HG02610 (cell line): Measurements from ENCODE around the gene ANG.

ENCODE experiments used
- ATAC-seq: cut with Tn5 transposase; IDR thresholded peaks from one replicate; pipeline ENCODE4 v1.9.1; 2021; ENCODE audit warnings: mild to moderate bottlenecking, moderate library complexity; ENCODE audit not compliant: unreplicated experiment

Gene ANG

DNA sequence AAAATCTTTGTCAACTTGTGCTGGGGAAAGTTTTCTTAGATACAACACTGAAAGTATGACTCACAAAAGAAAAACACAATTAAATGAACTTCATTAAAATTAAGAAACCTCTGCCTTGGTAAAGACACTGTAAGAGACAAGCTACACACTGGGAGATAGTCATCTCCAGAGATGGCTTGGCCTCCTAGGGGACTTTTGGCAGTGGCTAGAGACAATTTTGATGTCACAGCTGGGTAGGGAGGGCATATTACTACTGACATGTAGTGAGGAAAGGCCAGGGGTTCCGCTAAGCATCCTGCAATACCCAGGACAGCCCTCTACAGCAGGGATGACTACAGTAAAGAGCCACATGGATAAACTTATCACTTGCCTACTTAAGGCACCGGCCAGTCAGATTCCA, 12.9 kb upstream of the ANG start:
- ATAC-seq, result peak; percentile 76

DNA sequence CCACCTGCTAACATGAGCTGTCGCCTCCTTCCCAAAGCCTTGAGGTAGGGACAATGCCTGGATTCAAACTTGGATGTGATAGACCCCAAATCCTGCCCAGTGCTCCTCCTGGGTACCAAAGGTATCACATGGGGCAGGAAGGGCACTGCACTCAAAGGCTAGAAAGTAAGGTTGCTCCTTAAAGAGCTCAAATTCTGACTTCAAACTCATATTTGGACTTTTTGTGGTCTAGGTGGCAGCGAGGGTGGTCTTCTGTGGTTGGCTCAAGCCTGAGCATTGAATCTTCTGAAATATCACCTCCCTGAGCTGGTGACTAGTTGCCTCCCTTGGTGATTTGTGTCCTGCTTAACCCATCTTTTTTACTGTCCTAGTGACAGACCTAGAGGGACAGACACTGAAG, 12.5 kb upstream of the ANG start:
- ATAC-seq, result peak; percentile 3

DNA sequence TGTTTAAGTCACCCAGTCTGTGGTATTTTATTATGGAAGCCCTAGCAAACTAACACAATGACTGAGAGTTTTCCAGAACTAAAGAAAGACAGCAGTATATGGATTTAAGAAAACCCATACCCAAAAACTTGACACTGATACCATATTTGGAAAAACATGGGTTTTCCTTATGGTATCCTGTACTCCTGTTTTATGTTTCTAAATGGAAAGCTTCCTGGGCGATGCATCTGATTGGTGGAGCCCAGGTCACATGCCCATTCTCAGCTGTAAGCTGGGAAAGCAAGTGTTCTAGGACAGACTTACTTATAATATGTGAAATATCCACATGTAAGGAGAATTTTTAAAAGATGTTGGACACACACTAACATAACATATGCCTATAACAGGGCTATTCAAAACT, 8.7 kb upstream of the ANG start:
- no peak for ATAC-seq

DNA sequence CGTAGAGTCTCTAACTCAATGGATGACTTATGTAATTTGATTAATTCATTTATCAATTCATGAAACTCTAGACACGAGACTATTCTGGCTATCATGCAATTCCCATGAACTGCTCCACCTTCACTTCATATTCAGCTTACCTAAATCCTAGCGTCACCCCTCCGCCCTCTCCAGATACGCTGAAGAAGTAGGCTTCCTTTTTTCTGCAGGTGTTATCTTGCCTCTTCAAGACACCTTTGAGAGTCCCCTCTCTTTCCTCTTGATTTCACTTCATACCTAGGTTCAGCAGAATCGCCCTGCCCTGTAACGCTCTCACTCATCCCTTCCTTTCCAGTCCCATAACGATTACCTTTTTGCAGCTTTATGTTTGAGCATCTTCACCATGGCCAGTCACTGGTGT, 8.2 kb upstream of the ANG start:
- ATAC-seq, result no peak

GRCh38 chr14:20680843-20681347, 7.7 kb upstream of the ANG start:
- peak; percentile 29 for ATAC-seq

- peak; percentile 26 for ATAC-seq
These were observed 7.0 kb upstream of the ANG start for GRCh38 chr14:20681348-20682126.

DNA sequence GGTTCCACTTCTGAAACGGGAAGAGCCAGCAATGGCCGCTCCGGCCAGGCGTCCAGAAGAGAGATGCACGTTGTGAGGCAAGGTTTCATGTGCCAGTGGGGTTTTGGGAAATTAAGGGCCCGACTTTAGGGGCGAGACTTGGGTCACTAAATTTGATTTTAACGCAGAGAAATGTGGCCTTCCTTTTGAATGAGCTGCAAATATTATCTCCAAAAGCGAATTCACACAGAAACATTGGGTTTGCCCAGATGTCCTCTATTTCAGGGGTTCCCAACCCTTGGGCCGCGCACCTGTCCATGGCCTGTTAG, 6.5 kb upstream of the ANG start:
- ATAC-seq, result no peak

GRCh38 chr14:20682435-20683124, 6.0 kb upstream of the ANG start:
- peak; percentile 54 for ATAC-seq

DNA sequence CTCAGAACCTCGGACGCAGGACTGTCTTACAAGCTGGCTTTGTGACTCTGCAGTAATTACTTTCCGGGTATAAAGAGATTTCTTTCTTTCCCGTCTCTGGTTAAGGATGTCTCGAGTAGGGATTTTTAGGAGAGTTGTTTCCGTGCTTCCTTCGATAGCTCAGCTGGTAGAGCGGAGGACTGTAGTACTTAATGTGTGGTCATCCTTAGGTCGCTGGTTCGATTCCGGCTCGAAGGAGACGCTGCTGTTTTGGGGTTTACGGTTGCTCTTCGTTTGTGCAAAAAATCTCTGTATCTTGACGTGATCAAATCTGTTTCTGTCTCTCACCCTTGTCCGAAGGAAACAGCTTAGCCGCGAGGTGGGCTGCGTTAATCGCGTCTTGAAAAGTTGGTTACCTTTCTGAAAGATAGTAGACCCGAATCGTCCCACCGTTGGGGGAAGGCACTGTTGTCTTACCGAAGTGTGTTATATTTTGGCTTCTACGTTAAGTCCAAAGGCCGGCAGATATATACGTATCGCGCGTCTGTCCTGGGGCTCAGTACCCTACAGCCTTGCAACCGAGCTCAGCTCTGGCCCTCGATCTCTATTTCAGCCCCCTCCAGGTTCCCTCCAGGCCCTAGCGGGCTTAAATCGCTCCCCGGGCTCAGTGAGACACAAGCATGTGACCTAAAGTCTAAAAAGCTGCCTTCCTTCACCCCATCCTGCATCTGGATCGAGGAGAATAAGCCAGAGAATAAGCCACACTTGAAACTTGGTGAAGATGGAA, 5.3 kb upstream of the ANG start:
- peak; percentile 33 for ATAC-seq

DNA sequence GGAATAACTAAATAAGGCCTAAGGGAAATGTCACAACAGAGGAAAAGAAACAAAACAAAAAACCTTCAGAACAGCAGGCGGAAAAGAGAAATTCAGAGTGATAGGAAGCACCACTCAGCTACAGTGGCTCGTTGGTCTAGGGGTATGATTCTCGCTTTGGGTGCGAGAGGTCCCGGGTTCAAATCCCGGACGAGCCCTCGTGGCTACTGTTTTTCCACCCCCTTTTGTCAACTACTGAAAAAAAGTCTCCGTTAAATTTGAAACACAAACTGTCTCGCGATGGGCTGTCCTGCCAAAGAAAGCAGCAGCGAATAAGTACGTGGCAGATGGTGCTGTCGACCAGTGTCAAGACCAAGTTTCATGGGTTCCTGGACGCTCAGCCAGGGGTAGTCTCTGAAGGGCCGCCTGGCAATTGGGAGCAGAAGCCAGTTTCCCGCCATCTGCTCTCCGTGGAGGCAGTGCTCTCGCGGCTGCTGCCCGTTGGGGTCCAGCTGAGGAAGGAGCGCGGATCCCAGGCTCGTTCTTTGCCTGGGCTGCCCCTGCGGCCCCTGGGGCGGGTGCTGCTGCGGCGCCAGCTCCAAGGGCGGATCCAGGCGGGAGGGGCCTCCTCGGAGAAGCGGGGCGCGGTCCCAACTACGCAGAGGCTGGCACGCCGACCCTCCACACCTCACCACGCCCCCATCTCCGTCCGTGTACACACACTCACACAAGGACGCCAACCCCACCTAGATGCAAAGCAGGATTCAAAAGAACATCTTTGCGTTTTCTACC, 4.5 kb upstream of the ANG start, which contains the start of gene RNASE4:
RNASE4 (plus strand) TSS at position 670 of the 771 bp plus-strand sequence. CDS start 14,812 bp downstream, outside the sequence.
- peak; percentile 23 for ATAC-seq

- no peak for ATAC-seq
These were observed 3.7 kb upstream of the ANG start for GRCh38 chr14:20684662-20685456.

GRCh38 chr14:20686386-20687143, 2.0 kb upstream of the ANG start:
- no peak for ATAC-seq

DNA sequence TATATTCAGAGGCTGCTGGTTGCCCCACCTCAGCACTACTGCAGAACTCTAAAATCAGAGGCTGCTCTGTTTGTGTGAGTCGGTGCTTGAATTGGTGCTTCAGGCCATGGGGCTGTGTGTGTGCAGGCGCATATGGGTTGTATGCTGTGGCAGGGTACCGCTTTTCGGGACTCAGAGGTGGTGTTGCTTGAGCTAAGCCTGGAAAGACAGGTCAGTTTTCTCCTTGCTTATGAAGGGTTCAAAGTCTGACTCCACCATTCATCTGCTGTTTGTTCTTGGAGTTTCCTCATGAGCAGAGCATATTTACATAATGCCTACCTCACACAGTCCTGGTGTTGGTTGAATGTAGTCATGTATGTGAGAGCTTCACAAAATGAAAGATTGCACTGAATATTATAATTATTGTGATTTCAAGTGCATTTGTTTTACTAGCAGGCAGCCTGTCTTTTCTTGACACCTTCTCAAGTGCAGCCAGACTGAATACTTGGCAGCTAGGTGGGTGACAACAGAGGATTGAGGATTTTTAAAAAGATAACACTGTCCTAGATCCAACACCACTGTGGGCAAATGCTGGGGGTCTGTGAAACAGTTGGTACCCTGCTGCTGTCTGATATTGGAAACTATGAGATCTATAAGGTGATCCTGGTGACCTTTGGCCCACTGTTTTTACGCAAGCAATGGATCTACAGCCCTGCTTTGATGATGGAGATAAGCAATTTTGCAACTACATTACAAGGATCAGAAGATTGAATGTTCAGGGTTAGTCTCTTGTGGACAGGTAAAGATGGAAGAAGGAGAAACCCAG, 1.0 kb upstream of the ANG start:
- ATAC-seq, result no peak

DNA sequence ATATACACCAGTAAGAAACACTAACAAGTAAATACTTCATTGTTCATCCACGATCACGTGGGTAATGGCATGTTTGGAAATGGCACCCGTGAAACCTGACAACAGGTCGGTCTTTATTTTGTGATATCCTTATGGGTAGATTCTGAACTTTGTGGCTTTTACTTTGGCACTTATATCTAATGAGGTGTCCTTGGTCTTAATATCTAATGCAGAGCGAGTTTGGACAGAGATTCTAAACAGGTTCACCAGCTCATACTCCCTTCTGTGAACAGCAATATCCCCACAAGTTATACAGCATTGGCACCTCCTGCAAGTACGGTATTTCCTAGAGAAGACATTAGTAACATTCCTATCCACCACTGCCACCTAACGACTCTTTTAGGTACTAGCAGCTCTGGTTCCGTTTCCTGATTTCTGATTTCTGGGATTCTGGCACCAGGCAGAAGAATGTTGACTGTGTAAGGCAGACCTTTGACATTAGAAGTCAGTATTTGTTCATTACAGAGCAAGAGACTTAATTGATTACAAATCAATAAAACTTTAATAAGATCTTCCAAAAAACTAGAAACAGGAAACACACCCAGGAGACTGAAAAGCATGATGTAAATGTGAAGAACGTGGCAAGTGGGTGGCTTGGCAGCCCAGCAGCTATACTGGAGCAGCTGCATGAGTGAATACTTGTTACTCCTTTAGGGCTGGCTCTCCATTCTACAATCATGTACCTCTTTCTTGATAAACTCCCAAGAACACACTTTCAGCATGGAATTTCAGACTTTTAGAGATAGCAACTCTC, 2.5 kb downstream of the ANG start:
- ATAC-seq, result no peak

DNA sequence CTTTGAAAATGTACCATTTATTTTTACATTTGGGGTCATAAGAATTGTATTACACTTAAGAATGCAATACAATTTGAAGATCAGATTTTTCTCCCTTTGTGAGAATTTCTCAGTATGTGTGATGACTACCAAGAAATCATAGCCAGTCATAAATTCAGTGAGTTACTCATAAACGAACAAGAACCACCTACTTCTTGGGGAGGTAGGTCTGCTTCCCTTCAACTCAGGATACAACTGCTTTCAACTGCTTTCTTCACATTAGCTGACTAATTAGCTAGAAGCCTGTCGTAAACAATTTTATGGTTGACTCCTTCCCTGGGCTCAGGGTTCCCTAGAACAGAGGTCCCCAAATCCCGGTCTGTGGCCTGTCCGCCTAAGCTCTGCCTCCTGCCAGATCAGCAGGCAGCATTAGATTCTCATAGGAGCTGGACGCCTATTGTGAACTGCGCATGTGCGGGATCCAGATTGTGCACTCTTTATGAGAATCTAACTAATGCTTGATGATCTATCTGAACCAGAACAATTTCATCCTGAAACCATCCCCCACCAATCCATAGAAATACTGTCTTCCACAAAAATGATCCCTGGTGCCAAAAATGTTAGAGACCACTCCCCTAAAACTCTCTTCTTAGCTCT, 3.7 kb downstream of the ANG start:
- ATAC-seq, result no peak

GRCh38 chr14:20696764-20697163, 8.2 kb downstream of the ANG start:
- ATAC-seq, result no peak
